Medulla oblongata (tissue), 1 donor: ENCODE results near the gene MYO7A.

Experiments used
- DNase-seq: peaks from one replicate; pipeline ENCODE4 v3.0.0-alpha.2; 2015; ENCODE audit errors: extremely low spot score

MYO7A gene

DNA sequence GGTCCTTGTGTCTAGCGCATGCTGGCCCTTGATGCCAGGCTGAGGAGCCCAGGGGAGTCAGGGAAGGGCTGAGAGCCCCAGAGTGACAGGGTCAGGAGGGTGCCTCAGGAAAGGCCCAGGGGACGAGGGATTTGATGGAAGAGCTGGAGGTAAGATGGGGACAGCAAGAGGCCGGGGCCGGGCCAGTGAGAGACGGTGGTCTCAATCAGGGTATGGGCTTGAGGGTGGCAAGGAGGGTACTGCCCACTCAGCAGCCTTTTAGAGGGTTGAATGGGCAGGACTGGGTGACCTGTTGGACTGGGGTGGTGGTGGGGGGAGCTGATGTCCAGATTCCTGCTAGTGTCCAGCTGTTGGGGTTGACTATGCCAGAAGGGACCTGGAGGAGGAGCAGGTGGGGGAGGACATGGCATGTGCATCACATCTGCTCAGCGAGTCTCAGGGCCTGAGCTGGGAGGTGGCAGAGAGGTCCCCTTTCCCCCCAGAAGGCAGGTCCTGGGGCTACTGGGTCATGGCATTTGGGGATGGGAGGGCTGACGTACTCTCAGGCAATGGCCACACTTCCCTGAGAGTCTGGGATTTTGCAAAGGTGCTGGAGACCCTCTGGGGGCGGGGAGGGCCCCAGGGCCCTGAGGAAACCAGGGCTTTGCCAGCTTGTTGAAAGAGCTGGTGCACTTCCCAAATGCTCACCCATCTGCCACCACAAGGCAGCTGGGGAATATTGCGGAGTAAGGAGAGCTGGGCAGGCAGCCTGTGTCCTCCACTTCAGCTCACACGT is 18.4 kb downstream of the MYO7A start:
- DNase-seq, result no peak

DNA sequence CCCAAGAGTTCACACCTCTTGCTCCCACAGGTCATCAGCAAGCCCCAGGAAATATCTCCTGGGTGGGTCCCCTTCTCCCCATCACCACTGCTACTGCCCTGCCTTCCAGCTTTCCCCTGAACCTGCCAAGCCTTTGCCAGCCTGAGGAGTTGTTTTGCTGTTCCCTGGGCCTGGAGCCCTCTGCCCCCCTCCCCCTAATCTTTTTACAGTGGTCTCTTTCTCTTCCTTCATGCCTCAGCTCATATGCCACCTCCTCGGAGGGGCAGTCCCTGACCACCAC is 18.9 kb downstream of the MYO7A start:
- DNase-seq, result no peak

DNA sequence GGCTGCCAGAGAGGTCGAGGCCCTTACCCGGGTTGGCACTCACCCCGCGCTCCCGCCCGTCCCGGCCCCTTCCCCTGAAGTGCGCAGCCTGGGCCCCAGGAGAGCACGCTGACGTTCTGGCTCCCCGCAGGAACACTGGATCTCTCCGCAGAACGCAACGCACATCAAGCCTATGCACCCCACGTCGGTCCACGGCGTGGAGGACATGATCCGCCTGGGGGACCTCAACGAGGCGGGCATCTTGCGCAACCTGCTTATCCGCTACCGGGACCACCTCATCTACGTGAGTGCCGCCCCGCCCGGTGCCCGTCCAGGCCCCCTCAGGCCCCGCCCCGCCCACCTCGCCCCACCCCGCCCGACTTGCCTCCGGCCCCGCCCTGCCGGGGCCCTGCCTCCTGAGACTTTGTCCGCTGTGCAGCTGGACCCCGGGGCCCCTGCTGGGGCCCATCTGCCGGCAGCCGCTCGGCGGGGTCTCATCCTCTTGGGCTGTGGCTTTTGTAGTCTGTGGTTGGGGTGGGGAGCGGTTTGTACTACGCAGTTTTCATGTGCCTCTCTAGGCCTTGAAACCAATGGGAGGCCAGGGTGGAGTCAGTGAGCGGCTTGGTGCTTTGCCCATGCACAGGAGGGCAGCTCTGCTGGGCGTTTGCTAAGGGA is 19.7 kb downstream of the MYO7A start:
- no peak for DNase-seq

DNA sequence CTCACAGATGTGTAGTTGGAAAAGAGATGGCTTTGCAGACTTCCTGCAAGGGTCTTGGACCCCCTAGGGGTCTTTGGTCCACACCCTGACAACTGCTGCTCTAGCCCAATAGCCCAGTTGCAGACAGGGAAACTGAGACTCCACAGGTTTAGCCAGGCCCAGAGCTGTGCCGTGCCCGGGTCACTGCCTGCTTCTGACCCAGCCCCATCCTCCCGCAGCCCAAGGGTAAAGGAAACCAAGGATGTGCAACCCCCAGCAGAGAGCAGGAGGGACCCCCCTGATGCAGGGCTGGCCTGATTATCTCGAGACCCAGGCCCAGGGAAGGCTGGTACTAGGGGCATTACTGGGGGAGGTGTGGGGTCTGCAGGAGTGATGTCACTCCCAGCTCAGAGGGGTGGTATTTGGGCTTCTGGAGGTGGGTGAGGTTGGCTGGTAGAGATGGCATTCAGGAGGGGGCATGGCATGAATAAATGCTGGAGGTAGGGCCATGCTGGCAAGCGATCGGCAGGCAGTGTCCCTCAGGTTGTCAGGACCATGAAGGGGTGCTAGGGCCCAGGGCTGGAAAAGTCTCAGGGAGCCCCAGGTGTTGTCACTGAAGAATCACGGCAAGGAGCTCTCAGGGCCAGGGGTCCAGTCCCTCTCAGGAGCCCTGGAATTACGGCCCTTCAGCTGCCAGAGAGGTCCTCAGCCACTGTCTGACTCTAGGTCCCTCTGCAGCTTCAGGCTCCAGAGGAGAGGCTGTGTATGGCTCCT is 21.1 kb downstream of the MYO7A start:
- no peak for DNase-seq

DNA sequence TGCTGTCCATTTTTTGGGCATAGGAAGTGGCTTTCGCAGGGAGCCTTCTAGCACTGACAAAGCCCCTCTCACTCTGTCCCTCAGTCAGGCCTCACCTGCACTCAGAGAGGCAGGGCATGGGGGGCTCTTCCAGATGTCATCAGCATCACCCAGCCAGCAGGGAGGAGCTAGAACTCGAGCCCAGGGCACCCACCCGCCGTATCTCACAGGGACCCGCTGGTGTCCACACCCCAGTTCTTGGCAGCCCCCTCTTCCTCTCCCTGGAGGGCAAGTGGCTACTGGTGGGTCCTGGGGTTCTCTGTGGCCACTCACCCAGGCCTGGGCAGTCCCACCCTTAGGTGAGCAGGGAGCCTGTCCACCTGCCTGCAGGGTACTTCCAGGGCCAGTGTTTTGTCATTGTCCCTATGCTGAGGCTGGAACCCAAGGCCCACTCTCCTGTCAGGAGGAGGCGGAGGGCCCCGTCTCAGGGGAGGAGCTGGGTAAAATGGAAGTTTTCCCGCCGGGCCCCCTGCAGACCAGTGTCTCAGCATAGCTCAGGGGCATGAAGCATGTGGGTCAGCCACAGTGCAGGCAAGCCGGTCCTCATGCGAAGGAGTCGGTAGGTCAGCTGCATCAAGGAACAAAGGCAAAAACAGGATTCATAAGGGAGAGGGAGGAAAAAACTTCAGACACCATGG is 21.8 kb downstream of the MYO7A start:
- no peak for DNase-seq

DNA sequence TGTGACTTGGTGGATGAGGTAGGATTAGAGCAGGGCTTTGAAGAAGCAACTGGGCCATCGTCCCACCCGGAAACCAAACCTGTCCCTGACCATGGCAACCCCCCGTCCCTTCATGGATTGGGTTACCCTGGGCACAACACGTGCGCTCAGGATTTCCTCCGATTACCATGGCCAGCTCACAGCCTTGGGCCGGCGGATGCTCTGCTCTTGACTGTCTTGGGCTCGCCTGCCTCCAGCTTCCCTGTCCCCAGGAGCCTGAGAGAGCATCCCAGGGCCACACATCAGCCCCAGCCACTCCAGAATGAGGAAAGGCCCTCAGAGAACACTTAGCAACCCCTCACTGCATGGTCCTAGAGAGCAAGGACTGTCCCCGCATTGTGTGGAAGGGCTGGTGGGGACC is 22.8 kb downstream of the MYO7A start:
- no peak for DNase-seq

DNA sequence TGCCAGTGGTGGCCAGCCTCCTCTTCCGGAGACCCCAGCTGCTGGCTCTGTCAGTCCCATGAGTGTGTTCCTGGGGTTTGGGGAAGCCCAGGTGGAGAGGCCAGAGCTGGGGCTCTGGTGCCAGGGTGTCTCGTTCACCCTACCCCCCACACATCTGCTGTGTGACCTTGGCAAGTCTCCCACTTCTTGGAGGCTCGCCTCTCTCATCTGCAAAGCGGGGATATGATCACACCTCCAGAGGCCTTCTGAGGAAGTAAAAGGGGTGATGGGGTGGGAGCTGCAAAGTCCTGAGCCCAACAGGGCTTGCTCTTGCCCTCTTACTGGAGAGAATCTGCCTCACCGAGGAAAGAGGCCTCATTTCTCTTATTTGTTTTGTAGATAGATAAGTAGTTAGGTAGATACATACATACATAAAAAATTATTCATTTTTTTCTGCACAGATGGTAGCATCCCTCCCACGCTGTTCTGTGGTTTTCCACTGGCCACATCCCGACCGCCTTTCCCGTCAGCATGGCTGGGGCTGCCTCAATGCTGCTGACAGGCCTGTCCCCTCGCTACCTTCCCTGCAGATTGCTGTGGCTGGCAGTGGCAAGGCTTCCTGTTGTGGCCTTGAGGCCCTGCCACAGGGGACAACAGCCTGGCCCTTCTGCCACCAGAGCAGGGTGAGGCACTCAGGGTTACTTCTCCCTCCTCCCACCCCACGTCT is 23.9 kb downstream of the MYO7A start:
- DNase-seq, result no peak

DNA sequence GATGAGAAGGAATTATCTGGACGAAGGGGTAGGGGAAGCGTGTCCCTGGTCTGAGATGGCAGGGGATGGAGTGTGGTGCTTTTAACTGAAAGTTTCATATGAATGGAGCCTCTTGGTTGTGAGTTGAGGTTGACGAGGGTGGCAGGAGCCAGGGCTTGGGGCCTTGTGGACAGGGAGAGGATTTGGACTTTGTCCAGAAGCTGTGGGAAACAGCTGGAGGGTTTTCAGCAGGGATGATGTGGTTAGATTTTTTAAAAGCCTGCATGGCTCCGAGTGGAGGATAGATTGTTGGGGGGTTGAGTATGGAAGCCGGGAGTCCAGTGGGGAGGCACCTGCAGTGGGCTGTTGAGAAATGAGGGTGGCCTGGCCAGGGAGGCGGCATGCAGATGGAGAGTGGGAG is 24.8 kb downstream of the MYO7A start:
- DNase-seq, result no peak

DNA sequence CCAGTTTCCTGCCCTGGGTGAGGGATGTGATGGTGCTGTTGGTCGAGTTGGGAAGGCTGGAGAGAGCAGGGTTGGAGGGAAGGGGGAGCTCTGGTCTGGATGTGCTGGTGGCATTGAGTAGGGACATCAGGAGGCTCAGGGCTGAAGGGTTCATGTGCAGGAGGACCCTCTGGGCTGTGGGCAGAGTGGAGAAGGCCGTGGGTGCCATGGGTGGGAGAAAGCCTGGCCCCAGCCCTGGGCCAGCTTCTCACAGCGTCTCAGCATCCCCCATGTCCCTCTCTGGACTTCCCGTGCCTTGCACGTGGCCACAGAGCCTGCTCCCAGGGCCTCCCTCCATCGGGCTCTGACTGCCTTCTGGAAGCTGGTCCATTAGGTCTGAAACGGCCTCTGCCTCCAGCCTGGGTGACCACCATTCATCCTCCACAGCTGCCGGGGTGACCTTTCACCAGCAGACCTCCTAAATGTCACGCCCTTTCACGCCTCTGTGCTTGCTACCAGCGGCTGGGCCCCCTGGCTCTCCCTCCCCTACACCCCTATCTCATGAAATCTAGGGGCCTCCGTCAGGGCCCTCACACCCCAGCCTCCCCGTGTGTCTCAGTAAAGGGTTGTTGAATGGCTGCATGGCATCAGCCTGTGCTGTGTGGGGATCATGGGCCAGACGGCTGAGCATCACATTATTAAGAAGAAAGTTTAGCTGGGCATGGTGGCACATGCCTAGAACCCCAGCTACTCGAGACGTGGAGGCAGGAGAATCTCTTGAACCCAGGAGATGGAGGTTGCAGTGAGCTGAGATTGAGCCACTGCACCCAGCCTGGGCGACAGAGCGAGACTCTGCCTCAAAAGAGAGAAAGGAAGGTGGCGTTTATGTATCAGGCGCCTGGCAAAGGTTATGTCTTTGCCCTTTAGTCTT is 25.5 kb downstream of the MYO7A start:
- no peak for DNase-seq

DNA sequence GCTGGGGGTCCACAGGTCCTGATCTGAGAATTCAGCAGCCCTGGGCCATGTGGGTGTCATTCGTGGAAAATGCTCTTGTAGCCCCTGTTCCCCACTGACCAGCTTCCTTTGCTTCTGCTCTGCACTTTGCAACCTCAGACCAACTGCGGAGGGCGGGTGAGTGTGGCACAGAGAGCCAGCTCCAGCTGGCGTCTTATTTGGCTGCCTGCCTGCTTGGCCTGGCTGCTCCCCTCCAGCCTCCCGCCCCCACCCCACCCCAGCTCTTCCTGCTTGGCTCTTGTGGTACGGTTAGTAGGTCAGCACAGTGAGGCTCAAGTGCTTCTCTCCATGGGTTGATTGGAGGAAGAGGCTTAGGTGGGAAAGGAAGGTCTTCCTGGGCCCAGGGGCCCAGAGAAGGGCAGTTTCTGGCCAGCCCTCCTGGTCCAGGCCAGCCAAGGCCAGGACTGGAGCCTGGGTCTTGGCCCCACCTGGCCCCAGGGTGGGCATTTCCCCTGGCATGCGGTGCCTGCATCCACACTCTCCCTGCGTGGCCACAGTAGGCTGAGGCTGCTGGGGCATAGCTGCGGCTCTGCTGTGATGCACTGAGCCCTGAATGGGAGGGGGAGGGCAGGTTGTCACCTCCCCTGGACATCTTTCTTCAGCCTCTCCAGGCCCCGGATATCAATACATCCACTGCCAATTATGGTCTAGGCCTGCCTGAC is 26.5 kb downstream of the MYO7A start:
- DNase-seq, result peak; percentile 84

DNA sequence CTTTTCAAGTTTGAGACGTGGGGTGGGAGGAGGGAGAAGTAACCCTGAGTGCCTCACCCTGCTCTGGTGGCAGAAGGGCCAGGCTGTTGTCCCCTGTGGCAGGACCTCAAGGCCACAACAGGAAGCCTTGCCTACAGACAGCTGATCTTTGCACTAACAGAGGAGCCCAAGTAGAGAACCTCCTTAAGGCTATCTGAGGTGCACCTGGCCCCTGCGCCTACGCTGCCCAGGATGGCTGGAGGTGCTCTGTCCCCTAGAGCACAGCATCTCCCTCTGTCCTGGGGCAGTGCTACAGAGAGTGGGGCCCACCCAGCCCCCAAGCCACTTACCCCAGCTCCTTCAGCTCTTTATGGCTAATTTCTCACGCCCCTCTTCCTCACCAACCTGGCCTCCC is 27.0 kb downstream of the MYO7A start:
- DNase-seq, result no peak

DNA sequence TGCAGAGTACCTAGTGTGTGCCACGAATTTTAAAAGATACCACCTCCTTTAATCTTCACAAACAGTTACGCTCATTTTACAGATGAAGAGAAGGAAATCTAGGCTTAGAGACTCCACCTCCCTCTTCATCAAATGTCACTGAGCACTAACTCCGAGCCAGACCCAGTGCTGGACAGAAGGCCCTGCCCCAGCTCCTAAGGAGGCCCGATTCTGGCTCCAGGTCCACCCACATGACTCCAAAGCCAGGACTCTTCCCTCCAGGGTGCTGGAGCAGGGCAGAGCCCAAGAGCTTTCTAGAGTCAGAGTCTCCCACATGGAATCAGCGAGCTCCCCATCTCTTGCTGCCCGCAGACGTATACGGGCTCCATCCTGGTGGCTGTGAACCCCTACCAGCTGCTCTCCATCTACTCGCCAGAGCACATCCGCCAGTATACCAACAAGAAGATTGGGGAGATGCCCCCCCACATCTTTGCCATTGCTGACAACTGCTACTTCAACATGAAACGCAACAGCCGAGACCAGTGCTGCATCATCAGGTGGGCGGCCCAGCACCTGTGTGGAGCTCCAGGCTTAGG is 27.6 kb downstream of the MYO7A start:
- DNase-seq, result no peak

DNA sequence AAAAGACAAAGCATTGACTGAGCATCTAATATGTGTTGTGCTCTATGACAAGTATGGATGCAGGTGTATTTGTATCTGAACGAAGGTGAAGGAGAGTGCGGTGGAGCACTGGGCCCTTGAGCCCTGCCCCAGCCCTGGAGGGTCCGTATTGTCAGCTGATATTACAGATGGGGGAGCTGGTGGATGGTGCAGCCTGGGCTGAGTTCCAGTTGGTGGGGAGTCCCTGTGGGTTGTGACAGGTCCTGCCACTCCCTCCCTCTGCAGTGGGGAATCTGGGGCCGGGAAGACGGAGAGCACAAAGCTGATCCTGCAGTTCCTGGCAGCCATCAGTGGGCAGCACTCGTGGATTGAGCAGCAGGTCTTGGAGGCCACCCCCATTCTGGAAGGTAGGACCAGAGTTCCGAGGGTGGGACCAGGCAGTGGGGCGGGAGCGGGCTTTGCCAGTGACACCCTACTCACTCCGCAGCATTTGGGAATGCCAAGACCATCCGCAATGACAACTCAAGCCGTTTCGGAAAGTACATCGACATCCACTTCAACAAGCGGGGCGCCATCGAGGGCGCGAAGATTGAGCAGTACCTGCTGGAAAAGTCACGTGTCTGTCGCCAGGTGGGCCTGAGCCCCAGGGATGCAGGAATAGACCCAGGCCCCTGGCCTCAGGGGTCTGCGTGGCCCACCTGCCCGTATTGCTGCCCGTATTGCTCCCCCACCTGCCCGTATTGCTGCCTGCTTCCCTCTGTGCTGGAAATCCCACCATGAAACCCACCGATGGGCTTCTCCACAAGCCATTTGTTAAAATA is 28.6 kb downstream of the MYO7A start:
- no peak for DNase-seq

DNA sequence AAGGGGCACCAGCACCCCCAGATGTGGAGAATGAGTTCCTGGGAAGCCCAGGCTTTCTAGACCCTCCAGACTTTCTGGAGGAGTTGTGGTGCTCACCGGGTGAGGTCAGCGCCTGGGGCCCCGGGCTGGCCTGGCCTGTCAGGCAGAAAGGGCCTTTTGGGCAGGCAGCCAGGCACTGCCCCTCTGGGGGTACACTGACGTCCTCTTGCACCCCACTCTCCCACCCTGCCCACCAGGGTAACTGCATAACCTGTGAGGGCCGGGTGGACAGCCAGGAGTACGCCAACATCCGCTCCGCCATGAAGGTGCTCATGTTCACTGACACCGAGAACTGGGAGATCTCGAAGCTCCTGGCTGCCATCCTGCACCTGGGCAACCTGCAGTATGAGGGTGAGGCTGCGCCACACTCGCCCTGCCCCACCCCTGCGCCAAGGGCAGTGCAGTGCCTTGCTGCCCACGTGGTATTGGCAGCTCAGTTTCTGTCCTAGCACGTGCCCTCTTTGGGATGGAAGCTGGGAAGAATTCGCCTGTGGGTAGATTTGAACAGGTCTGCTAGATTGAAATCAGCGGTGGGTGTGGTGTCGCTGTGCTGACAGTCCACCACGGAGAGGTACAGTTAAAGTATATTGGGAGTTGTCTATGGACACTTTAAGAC is 30.1 kb downstream of the MYO7A start:
- DNase-seq, result no peak

DNA sequence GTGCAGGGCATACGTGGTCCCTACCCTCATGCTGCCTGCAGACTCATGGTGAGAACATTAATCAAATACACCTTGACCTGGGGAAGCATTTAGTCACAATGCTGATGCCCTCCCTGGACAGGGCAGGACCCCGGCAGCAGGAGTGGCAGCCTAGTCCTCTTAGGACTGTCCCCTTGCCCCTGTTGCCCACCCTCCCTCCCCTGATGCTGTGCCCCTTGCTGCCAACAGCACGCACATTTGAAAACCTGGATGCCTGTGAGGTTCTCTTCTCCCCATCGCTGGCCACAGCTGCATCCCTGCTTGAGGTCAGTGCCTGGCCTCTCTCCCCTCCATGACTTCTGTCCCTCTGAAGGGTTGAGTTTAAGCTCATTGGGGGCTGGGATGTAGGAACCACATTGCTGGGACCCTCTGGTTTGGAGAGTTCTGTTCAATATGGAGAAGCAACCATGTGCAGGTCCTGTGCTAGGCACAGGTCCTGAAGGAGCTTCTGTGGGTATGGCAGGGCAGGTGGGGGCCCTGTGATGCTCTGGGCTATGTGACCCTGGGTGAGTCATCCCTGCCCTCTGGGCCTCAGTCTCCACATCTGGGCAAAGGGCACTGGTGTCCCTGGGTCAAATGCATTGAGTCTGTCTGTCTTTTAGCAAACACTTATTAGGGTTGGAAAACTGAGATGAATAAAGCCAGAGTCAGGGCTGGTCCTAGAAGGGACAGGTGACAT is 31.3 kb downstream of the MYO7A start:
- no peak for DNase-seq

DNA sequence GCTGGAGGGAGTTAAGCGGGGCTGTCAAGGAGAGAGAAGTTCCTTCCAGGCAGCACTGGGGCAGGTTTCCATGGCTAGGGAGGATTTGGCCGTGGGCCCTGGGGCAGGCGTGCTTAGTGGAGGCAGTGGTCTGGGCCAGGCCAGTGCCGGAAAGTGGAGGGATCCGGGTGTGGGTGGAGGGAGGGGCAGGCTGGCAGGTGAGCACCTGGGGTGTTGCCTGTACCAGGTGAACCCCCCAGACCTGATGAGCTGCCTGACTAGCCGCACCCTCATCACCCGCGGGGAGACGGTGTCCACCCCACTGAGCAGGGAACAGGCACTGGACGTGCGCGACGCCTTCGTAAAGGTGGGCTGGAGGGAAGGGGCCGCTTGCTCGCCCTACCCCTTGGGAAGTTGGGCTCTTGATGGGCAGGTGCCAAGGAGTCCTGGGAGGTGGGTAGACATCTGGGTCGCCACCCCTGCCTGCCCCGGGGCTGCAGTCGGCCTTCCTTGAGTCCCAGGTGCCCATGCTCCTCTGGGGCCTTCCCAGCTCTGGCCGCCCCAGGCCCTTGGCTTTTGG is 32.0 kb downstream of the MYO7A start:
- no peak for DNase-seq

DNA sequence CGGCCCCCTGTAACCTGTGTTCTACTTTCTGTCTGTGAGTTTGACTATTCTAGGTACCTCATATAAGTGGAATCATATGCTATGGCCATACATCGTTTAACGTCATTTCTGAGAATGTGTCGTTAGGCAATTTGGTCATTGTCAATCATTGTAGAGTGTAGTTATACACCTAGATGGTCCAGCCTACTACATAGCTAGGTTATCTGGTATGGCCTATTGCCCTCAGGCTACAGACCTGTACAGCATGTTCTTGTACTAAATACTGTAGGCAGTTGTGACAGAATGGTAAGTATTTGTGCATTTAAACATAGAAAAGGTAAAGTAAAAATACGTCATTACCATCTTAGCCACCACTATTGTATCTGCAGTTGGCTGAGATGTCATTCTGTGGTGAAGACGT is 35.2 kb downstream of the MYO7A start:
- no peak for DNase-seq

DNA sequence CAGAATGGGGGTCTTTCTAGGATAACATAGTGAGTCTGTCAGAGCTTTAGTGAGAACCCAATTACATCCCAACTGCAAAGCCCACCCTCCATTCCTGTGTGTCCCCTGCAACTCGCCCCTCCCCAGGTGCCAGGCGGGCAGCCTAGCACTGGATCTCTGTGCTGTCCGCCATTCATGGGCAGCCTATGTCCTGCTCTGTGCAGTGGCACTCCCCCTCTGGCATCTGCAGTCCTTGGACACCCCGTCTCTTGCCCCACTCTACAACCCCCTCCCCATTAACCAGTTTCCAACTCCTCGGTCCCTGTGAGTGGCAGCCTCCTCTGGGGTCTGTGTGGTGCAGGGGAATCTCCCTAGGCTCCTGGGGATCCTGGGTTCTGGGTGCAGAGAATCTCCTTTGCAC is 37.0 kb downstream of the MYO7A start:
- no peak for DNase-seq
